ENCODE results near the gene FAM98B. TPM values are rescaled to one million over a fixed set of nuclear protein-coding genes. Genes with fewer than 3 reads are reported as not detected.
"Not testable (repeated sequence)": the region's sequence is repeated elsewhere in the genome, so short reads cannot be mapped to it uniquely, and the experiment has no call there.

Gene FAM98B
- 25.6 TPM for total RNA-seq
- long read RNA-seq, partial matches to known transcripts: 0 of 5 reads
- long read RNA-seq, other reads (novel, unspliced or antisense): 2 of 5 reads

GRCh38 chr15:38453971-38454695, at the start of gene FAM98B:
FAM98B (plus strand) TSS chr15:38454127; CDS start chr15:38454162, 35 bp downstream.
- DNase-seq (ENCODE audit: low spot score): peak; percentile 93
- intact Hi-C loops (cut with DNase I): loop anchor here (10.0 kb wide), 1 partner anchor 1331 kb away; the partner anchor contains the start of gene FSIP1

- intact Hi-C loops (cut with DNase I): no loop called here
- no peak for DNase-seq (ENCODE audit: low spot score)
Measured at GRCh38 chr15:38406436-38406835, 47.5 kb upstream of the FAM98B start.

GRCh38 chr15:38408576-38408975, 45.4 kb upstream of the FAM98B start:
- intact Hi-C loops (cut with DNase I): no loop called here
- no peak for DNase-seq (ENCODE audit: low spot score)

GRCh38 chr15:38411902-38412301, 42.0 kb upstream of the FAM98B start:
- intact Hi-C loops (cut with DNase I): loop anchor here (5.0 kb wide), 1 partner anchor 415 kb away; no protein-coding TSS in a partner anchor
- DNase-seq (ENCODE audit: low spot score): no peak

- no peak for DNase-seq (ENCODE audit: low spot score)
- intact Hi-C loops (cut with DNase I): loop anchor here (5.0 kb wide), 1 partner anchor 415 kb away; no protein-coding TSS in a partner anchor
Measured at GRCh38 chr15:38412466-38412865, 41.5 kb upstream of the FAM98B start.

- DNase-seq (ENCODE audit: low spot score): peak; percentile 79
Measured at GRCh38 chr15:38414357-38414756, 39.6 kb upstream of the FAM98B start.

GRCh38 chr15:38421069-38421690, 32.7 kb upstream of the FAM98B start:
- intact Hi-C loops (cut with DNase I): no loop called here
- DNase-seq (ENCODE audit: low spot score): no peak

More at GRCh38 chr15:38414357-38414756, 39.6 kb upstream of the FAM98B start:
- intact Hi-C loops (cut with DNase I): loop anchor here (5.0 kb wide), 1 partner anchor 417 kb away; no protein-coding TSS in a partner anchor

- no peak for DNase-seq (ENCODE audit: low spot score)
- intact Hi-C loops (cut with DNase I): no loop called here
Measured at GRCh38 chr15:38424101-38424552, 29.8 kb upstream of the FAM98B start.

GRCh38 chr15:38425269-38425668, 28.7 kb upstream of the FAM98B start:
- no peak for DNase-seq (ENCODE audit: low spot score)
- intact Hi-C loops (cut with DNase I): no loop called here

GRCh38 chr15:38427380-38427779, 26.5 kb upstream of the FAM98B start:
- intact Hi-C loops (cut with DNase I): no loop called here
- no peak for DNase-seq (ENCODE audit: low spot score)

GRCh38 chr15:38430106-38430760, 23.7 kb upstream of the FAM98B start:
- intact Hi-C loops (cut with DNase I): no loop called here
- DNase-seq (ENCODE audit: low spot score): no peak

- intact Hi-C loops (cut with DNase I): no loop called here
Measured at GRCh38 chr15:38436993-38437392, 16.9 kb upstream of the FAM98B start.

GRCh38 chr15:38437603-38438002, 16.3 kb upstream of the FAM98B start:
- DNase-seq (ENCODE audit: low spot score); intact Hi-C loops (cut with DNase I): not testable (repeated sequence)

More at GRCh38 chr15:38436993-38437392, 16.9 kb upstream of the FAM98B start:
- DNase-seq (ENCODE audit: low spot score): no peak

GRCh38 chr15:38438031-38438986, 15.6 kb upstream of the FAM98B start:
- DNase-seq (ENCODE audit: low spot score): no peak
- intact Hi-C loops (cut with DNase I): no loop called here

GRCh38 chr15:38440353-38441129, 13.4 kb upstream of the FAM98B start:
- DNase-seq (ENCODE audit: low spot score): no peak
- intact Hi-C loops (cut with DNase I): no loop called here

- intact Hi-C loops (cut with DNase I): no loop called here
- DNase-seq (ENCODE audit: low spot score): no peak
Measured at GRCh38 chr15:38441130-38441519, 12.8 kb upstream of the FAM98B start.

GRCh38 chr15:38454696-38455090, 766 bp downstream of the FAM98B start:
- intact Hi-C loops (cut with DNase I): loop anchor here (10.0 kb wide), 1 partner anchor 1330 kb away; the partner anchor contains the start of gene FSIP1
- no peak for DNase-seq (ENCODE audit: low spot score)

GRCh38 chr15:38455092-38455491, 1.2 kb downstream of the FAM98B start:
- no peak for DNase-seq (ENCODE audit: low spot score)
- intact Hi-C loops (cut with DNase I): loop anchor here (10.0 kb wide), 1 partner anchor 1330 kb away; the partner anchor contains the start of gene FSIP1
